Activated gamma-delta T cell treated with Interleukin-2 at 50 U/mL for 16 hours (primary cell): Measurements from ENCODE around the gene TPRG1L.

Source experiments
- DNase-seq: peaks from one replicate; pipeline ENCODE4 v3.0.0-alpha.2; 2020

The TPRG1L gene

DNA sequence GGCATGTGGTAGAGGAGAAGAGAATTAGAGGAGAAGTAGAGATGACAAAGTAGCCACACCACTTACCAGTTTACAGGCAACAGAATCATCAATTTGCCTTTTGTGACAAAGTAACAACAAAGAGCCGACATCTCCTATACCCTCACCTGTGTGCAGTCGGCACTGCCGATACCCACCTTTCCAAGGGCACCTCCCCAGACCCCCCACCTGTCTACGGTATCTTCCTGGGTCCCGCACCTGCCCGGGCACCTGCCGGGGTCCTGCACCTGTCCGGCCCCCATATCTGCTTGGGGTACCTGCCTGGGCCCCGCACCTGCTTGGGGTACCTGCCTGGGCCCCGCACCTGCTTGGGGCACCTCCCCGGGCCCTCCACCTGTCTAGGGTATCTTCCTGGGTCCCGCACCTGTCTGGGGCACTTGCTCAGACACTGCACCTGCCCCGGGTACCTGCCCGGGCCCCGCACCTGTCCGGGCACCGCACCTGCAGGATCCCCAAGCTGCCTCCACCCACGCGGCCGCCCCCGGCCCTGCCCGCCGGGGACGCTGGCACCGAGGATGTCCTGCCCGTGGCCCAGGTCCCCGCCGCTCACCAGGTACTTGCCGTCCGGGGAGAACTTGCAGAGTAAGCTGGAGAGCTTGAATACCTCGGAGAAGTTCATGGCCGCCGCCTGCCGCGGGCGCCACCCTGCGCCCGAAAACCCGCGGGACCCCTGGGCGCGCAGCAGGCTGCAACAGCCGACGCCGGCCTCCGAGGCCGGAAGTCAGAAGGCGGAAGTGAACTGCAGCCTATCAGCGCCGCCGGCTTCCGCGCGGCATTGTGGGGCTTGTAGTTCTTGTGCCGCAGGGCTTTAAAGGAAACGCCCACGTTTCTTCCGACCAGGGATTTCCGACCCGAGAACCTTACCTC, 24.8 kb downstream of the TPRG1L start, which contains the start of gene WRAP73:
WRAP73 (minus strand) TSS at position 762 of the 906 bp plus-strand sequence; CDS start at position 658, 104 bp downstream.
- peak; percentile 82 for DNase-seq

- no peak for DNase-seq
Measured at GRCh38 chr1:3650248-3651025, 25.6 kb downstream of the TPRG1L start.

GRCh38 chr1:3651026-3651929, 26.5 kb downstream of the TPRG1L start:
- no peak for DNase-seq

DNA sequence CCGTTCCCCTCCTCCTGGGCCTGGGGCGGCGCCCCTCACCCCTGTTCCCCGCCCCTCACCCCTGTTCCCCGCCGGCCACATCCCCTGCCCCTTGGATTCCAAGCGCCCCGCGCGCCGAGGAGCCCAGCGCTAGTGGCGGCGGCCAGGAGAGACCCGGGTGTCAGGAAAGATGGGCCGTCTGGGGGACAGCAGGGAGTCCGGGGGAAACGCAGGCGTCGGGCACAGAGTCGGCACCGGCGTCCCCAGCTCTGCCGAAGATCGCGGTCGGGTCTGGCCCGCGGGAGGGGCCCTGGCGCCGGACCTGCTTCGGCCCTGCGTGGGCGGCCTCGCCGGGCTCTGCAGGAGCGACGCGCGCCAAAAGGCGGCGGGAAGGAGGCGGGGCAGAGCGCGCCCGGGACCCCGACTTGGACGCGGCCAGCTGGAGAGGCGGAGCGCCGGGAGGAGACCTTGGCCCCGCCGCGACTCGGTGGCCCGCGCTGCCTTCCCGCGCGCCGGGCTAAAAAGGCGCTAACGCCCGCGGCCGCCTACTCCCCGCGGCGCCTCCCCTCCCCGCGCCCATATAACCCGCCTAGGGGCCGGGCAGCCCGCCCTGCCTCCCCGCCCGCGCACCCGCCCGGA, 27.2 kb downstream of the TPRG1L start, which contains the start of gene TP73:
TP73 (plus strand) TSS at position 587 of the 618 bp plus-strand sequence. CDS start 29,850 bp downstream, outside the sequence.
- no peak for DNase-seq

DNA sequence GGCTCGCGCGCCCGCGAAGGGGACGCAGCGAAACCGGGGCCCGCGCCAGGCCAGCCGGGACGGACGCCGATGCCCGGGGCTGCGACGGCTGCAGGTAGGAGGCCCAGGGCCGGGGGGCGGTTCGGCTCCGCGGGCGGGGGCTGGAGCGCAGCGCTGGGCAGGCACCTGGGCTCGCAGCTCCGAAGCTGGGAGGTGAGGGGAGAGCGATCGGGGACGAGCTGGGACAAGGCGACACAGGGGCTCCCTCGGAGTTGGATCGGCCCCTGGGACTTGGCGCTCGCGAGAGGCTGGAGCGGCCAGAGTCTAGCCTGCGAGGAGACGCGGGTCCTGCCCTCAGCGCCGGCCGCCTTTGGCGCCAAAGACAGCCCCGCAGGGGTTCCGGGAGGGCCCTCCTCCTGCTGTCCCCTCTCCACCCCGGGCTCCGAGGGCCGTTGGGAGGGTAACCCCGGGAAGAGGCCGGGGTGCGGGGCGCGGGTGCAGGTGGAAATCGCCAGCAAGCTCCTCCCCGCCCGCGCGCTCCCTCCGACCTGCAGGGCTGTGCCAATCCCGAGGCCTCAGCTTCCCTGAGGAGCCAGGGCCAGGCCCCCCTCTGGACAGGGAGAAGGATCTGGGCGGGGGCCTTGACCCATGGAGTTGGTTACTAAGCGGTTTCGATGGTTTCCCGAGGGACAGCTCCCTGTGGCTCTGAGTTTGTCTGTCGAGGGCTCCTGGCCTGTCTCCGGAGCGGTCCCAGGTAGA, 27.9 kb downstream of the TPRG1L start:
- DNase-seq, result no peak

DNA sequence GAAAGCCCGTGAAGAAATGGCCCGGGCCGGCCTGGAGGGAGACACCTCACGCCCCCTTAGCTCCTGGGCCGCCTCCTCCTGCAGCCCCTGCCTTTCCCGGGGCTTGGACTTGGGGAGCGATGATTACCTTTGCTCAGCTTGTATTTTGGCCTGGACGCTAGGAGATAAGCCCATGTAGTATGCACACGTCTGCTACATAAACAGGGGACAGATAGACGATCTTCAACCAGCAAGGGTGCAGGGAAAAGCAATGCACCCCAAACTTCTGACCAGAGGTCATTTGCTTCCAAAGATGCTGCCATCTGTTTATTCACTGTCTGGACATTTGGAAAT, 28.4 kb downstream of the TPRG1L start:
- DNase-seq, result no peak

DNA sequence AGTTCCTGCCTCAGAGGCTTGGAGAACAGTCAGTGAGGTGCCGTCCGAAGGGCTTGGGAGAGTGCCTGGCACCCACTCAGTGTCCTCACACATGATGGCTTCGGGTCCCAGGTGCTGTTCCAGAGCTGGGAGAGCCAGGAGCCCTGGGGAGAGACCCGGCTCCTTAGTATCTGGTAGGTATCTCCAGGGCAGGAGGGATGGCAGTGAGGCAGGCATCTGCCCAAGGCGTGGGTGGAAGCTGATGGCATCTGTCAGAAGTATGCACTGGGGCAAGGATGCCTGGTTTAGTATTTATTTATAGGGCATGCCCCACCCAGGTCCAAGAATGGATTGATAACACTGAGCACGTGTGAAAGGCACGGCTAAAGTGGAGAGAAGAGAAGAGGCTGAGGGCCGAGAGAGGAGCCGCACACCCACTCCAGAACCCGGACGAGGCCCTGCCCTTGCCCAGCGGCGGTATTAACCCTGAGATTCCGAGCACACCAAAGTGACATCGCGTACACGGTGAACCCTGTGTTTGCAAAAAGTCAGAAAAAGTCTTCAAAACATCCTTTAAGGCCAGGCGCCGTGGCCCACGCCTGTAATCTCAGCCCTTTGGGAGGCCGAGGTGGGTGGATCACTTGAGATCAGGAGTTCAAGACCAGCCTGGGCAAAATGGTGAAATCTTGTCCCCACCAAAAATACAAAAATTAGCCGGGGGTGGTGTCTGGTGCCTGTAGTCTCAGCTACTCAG, 29.9 kb downstream of the TPRG1L start:
- no peak for DNase-seq

- no peak for DNase-seq
Measured at GRCh38 chr1:3656450-3657095, 31.8 kb downstream of the TPRG1L start.

- DNase-seq, result no peak
Measured at GRCh38 chr1:3657096-3657475, 32.3 kb downstream of the TPRG1L start.

DNA sequence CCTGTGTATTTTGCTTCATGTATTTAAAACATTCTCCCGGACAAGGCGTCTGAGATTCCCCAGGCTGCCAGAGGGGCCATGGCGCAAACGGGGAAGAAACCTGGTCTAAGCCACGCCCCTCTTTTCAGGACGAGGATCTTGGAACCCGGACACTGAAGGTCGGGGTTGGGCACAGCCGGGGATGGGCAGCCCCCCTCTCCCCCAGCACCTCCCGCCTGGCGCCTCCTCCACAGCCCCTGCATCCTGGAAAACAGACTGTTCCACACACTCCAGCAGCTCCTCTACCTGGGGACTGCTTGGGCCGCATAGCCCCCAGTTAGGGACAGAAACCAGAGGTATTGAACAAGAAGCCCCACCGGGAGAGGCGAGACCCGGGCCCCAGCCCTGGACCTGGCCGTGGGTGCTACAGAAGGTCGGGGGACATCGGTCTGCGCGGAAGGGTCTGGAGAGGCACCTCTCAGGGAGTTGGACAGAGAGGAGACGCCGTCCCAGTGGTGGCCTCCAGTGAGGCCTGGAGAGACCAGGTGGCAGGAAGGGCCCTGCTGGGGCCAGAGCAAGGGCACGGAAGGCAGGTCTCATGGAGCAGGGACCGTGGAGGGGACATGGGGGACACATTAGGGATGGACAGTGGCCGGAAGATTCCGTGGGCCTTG, 32.9 kb downstream of the TPRG1L start:
- no peak for DNase-seq

- no peak for DNase-seq
Measured at GRCh38 chr1:3658231-3658615, 33.4 kb downstream of the TPRG1L start.

DNA sequence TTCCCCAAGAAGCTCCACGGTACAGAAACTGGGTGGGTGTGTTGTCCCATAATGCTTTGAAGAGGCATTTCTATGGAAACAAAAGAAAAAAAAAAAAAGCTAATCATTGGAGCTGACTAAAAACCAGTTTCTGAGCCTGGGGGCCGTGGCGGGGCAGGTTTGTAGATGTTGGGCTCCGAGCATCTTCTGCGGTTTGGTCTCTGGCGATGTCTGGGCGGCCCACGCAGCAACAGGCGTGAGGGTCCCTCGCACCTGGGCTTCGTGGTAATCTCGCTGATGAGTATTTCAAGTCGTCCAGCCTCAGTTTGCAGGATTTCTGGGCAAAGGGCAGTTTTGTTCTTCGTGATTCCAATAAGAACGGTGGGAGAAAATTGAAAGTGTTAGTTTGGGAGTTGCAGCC, 34.3 kb downstream of the TPRG1L start:
- DNase-seq, result no peak

GRCh38 chr1:3660704-3661103, 35.9 kb downstream of the TPRG1L start:
- no peak for DNase-seq

DNA sequence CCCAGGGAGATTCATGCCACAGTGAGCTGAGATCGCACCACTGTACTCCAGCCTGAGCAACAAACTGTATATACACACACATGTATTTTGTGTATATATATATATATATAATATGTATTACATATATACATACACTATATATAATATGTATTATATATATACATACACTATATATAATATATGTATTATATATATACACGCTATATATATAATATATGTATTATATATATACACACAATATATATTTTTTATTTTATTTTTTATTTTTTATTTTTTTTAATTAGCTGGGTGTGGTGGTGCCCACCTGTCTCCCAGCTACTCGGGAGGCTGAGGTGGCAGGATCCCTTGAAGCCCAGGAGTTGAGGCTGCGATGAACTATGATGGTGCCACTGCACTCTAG, 36.8 kb downstream of the TPRG1L start:
- no peak for DNase-seq

DNA sequence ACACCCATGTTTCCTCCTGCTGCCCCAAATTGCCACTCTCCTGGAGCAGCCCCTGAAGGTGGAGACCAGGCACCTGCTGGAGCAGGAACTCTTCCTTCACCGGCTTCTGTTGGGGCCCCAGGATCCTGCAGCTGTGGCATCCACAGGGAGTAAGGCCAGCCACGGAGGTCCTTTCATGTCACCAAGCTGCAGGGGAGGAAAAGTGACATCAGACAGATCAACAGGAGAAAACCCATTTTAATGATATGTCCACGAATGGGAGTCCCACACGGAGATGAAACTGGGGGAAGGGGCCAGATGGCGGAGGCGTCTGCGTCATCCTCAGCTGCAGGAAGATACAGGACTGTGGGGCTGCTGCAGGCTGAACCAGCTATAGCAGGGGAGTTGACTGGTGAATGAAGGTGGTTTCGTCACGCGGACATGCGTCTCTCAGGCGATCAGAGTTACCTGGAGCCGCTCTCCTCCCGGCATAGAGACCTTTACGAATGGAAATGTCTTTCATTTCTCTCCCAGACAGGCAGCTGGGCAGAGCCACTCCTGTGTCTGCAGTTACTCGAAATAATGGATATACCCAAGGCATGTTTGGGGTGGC, 37.4 kb downstream of the TPRG1L start:
- no peak for DNase-seq

DNA sequence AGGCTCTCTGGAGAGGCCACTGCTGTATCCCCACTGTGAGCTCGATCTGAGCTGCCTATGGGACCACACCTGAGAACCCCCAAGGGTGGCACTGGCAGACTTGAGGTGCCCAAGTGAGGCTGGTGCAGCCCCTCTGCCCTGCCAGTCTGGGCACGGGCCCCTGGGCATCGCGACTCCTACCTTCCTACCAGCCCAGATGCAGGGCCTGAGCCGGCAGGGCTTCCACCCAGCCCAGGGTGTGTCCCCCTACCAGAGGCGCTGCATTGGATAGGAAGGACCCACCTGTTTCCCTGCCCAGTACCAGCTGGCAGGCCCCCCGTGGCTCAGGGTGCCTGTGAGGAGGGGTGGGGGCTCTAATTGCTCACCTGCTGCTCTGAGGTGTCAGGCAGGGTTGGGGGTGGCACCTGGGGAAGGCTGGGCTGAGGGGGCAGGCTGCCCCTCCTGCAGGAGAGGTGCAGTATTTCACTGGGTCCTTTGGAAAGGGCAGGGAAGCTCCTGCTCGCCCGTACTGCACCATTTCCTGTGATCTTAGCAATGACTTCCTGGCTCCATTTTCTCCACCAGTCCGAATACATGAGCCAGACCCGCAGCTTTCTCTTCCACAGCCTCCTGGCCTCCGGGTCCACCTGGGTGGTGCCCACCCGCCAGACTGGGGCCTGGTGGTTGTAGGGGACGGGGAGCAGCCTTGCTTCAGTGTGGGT, 39.3 kb downstream of the TPRG1L start:
- no peak for DNase-seq

DNA sequence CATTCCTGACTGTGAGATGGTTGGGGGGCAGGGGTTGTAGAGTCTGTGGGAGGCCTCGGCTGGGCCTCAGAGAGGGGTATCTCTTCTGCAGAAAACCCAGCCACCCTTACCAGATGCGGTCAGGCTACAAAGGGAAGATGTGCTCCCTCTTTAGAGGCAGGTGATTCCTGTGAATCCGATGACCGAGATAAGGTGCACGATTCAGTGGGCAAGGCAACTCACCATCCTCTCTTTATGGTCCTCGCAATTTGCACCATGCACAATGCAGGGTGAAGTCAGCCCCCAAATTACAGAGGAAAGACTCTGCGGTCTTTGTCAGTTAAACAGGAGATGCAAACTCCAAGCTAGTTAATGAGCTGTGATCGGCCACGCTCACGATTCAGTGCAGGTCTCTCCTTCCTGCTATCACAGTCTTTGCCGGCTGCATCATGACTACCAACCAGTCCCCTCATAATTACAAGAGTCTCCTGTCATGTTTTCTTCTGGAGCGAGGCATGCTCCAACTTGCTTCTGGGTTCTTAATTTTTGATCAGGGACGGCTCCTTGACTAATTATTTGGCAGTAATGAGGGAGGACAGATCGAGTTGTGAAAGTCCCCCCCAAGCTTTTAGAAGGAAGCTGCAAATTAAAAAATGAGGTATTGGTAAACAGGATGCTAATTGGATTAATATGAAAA, 40.0 kb downstream of the TPRG1L start:
- no peak for DNase-seq

GRCh38 chr1:3668148-3668547, 43.3 kb downstream of the TPRG1L start:
- no peak for DNase-seq
